A549 (cell line): ENCODE data around the gene UMOD. TPM values are rescaled to one million over a fixed set of nuclear protein-coding genes. Genes with fewer than 3 reads are reported as not detected.
A peak's percentile ranks its signal among the peaks of the same experiment; 100 is the strongest.

Source experiments
- ATAC-seq, 2 experiments: fragments of 200-7000 bp in 1 of 2; fragments of >200 bp in 1 of 2; cut with Nextera tagmentation in 1 of 2; cut with Tn5 transposase in 1 of 2; 3 replicates each; pipeline versions ENCODE4 v1.8.0 to v1.9.1; 2018 to 2020; ENCODE audit warnings: mild to moderate bottlenecking in 1 of 2, moderate library complexity in 1 of 2
- CTCF ChIA-PET: fragments of 300-600 bp; sonication (Branson Sonifier 250); formaldehyde crosslinking; extraction: SDS; loops from one replicate; lab custom pipeline; 2021; ENCODE audit warnings: antibody characterized with exemption, inconsistent platforms; lab: Yijun Ruan, JAX
- POLR2A ChIA-PET: fragments of 350-600 bp; formaldehyde crosslinking; extraction: SDS; loops from one replicate; lab custom pipeline; 2021; ENCODE audit warnings: antibody characterized with exemption, inconsistent platforms; lab: Yijun Ruan, JAX
- DNase-seq, 2 experiments: peaks; one replicate each; pipeline versions ENCODE4 v3.0.0 to v3.0.0-alpha.2; 2011 to 2016; ENCODE audit warnings: low read depth in 1 of 2, low spot score in 1 of 2
- FAIRE-seq: peaks from 2 replicates; lab custom pipeline; 2011; peaks lifted over from hg19 to GRCh38; lab: Jason Lieb, UNC
- H3K27ac ChIP-seq, 2 experiments: fragments of >200 bp; sonication (Bioruptor Twin); formaldehyde crosslinking; 3 replicates each; pipeline ENCODE4 v1.5.1; 2016 to 2017
- H3K4me1 ChIP-seq: fragments of >200 bp; sonication (Bioruptor Twin); formaldehyde crosslinking; 3 replicates; pipeline ENCODE4 v1.6.1; 2016
- H3K4me2 ChIP-seq: fragments of >200 bp; sonication (Bioruptor Twin); formaldehyde crosslinking; 3 replicates; pipeline ENCODE4 v1.6.1; 2016
- H3K4me3 ChIP-seq: fragments of >200 bp; sonication (Bioruptor Twin); formaldehyde crosslinking; 3 replicates; pipeline ENCODE4 v1.5.1; 2016
- H3K9me3 ChIP-seq: fragments of >200 bp; sonication (Bioruptor Twin); formaldehyde crosslinking; 3 replicates; pipeline ENCODE4 v1.6.1; 2016
- CTCF ChIP-seq: fragments of >200 bp; sonication (Bioruptor Twin); formaldehyde crosslinking; IDR thresholded peaks from 3 replicates; pipeline ENCODE4 v1.5.1; 2016
- EHF ChIP-seq: fragments of 250-450 bp; sonication (Bioruptor Pico); IDR thresholded peaks from 2 replicates; pipeline ENCODE4 v1.5.0; 2020; ENCODE audit warnings: mild to moderate bottlenecking
- ESRRA ChIP-seq: fragments of 150-350 bp; IDR thresholded peaks from 2 replicates; pipeline ENCODE4 v1.6.1; 2014; ENCODE audit warnings: mild to moderate bottlenecking, low read length, borderline replicate concordance
- FOSL2 ChIP-seq, 2 experiments: fragments of 450-650 bp in 1 of 2; fragments of >200 bp in 1 of 2; sonication (Bioruptor Twin) in 1 of 2; formaldehyde crosslinking; IDR thresholded peaks; 2 replicates each; pipeline versions ENCODE4 v1.5.0 to v1.6.1; 2016 to 2020; ENCODE audit warnings: mild to moderate bottlenecking in 1 of 2, moderate library complexity in 1 of 2
- HOXB5 ChIP-seq: fragments of 250-450 bp; sonication (Bioruptor Pico); IDR thresholded peaks from 2 replicates; pipeline ENCODE4 v1.5.0; 2020; ENCODE audit warnings: mild to moderate bottlenecking, moderate library complexity
- JUNB ChIP-seq: fragments of >200 bp; sonication (Bioruptor Twin); formaldehyde crosslinking; IDR thresholded peaks from 2 replicates; pipeline ENCODE4 v1.6.1; 2016
- KDM5A ChIP-seq: fragments of 200-600 bp; sonication (generic); IDR thresholded peaks from 2 replicates; pipeline ENCODE4 v1.6.1; 2016; ENCODE audit warnings: antibody characterized with exemption, mild to moderate bottlenecking
- MAX ChIP-seq: IDR thresholded peaks from 2 replicates; pipeline ENCODE4 v1.6.1; 2012
- MAZ ChIP-seq: fragments of 150-350 bp; IDR thresholded peaks from 2 replicates; pipeline ENCODE4 v1.6.1; 2014; ENCODE audit warnings: antibody characterized with exemption, low read depth, low read length, borderline replicate concordance
- NPAS2 ChIP-seq: fragments of 250-450 bp; sonication (Bioruptor Pico); IDR thresholded peaks from 2 replicates; pipeline ENCODE4 v1.8.0; 2022; ENCODE audit warnings: mild to moderate bottlenecking, moderate library complexity, borderline replicate concordance
- PHF8 ChIP-seq: fragments of 200-600 bp; sonication (generic); IDR thresholded peaks from 2 replicates; pipeline ENCODE4 v1.6.1; 2016; ENCODE audit warnings: low read depth, mild to moderate bottlenecking, antibody characterized with exemption, moderate library complexity, borderline replicate concordance
- RFX5 ChIP-seq: fragments of 450-650 bp; IDR thresholded peaks from 2 replicates; pipeline ENCODE4 v1.7.1; 2014; ENCODE audit warnings: antibody characterized with exemption, mild to moderate bottlenecking, moderate library complexity
- TFCP2L1 ChIP-seq: fragments of 250-450 bp; sonication (Bioruptor Pico); IDR thresholded peaks from 2 replicates; pipeline ENCODE4 v1.5.0; 2021; ENCODE audit warnings: mild to moderate bottlenecking
- TP53 ChIP-seq: fragments of 250-450 bp; sonication (Bioruptor Pico); IDR thresholded peaks from 2 replicates; pipeline ENCODE4 v1.5.0; 2021; ENCODE audit warnings: mild to moderate bottlenecking, moderate library complexity
- USF2 ChIP-seq: fragments of 450-650 bp; IDR thresholded peaks from 2 replicates; pipeline ENCODE4 v1.6.1; 2014; ENCODE audit warnings: antibody characterized with exemption
- ZC3H11A ChIP-seq: fragments of 450-650 bp; IDR thresholded peaks from 2 replicates; pipeline ENCODE4 v1.6.1; 2014; ENCODE audit warnings: antibody characterized with exemption, mild to moderate bottlenecking
- WGBS: methylation state at CpG from one replicate; pipeline ENCODE4 v1.1.6; 2017; ENCODE audit errors: missing lambda C conversion rate; 5-methylcytosine and 5-hydroxymethylcytosine counted together
- polyA plus RNA-seq, 4 experiments: library from polyadenylated mRNA; depleted of rRNA in 3 of 4; stranded (reverse); fragments of >200 nt; fragmentation: RNase III in 1 of 4; extraction: RNeasy Plus Mini Kit Qiagen cat#74134 plus additional on column Dnase treatment in 1 of 4; gene quantifications; 2 replicates in 3 of 4; 3 replicates in 1 of 4; pipeline ENCODE4 v1.2.3, GENCODE V29; 2011 to 2017

UMOD gene
- polyA plus RNA-seq, 2 of the 4 experiments (the other 2 are of a cell fraction): not detected

- ATAC-seq (no peak), DNase-seq (no peak), FAIRE-seq (no peak)
- H3K4me3 ChIP-seq: no peak overlapping the region
- TF ChIP-seq MAZ: no peak
- TF ChIP-seq TP53: no peak
- no peak for TF ChIP-seq HOXB5 (CRISPR knock-in tag)
- TF ChIP-seq TFCP2L1 (CRISPR knock-in tag): no peak
- TF ChIP-seq EHF (CRISPR knock-in tag): no peak
- no peak for TF ChIP-seq MAX
- TF ChIP-seq USF2: no peak
- TF ChIP-seq NPAS2 (CRISPR knock-in tag): no peak
- no peak for TF ChIP-seq JUNB
- no peak for TF ChIP-seq FOSL2 (IDR thresholded peaks at IDR 0.05)
- no peak for TF ChIP-seq FOSL2 (CRISPR knock-in tag; IDR thresholded peaks at IDR 0.05)
- H3K9me3 ChIP-seq: no peaks in the 10 kb centered on the region
- POLR2A ChIA-PET: no interaction called here
- no peak overlapping the region for H3K27ac ChIP-seq
- WGBS: 11% methylated on average over 5 of the region's 5 CpGs
- CTCF ChIA-PET: interaction anchor here (0.6 to 1.4 kb wide), 5 partner anchors 28 to 422 kb away, joined by 3 to 7 read pairs (median 3); no protein-coding TSS in a partner anchor
- no peak overlapping the region for H3K4me2 ChIP-seq
- no peaks in the 10 kb centered on the region for H3K4me1 ChIP-seq
Measured at GRCh38 chr16:20329392-20330138, 22.9 kb downstream of the UMOD start.

- ChIA-PET POLR2A (no interaction called here), CTCF (no interaction called here)
- DNase-seq: peak in 1 of 2 experiments; percentile 14
- no peaks in the 10 kb centered on the region for H3K4me1 ChIP-seq
- H3K27ac ChIP-seq: no peak within 1 kb of the TSS
- no peak for FAIRE-seq
- H3K9me3 ChIP-seq: no peaks in the 10 kb centered on the region
- WGBS: 6% methylated on average over 7 of the region's 7 CpGs
- ATAC-seq: peak; percentile 47 to 64; a peak in 4 of 6 replicates
- TF ChIP-seq ESRRA: no peak
- no peak for TF ChIP-seq ZC3H11A
- no peak for TF ChIP-seq CTCF
- H3K4me2 ChIP-seq: no peak within 1 kb of the TSS
- no peak within 1 kb of the TSS for H3K4me3 ChIP-seq
Measured at GRCh38 chr16:20327444-20328041, 25.0 kb downstream of the UMOD start, which contains the start of gene GP2. GP2 (minus strand) TSS chr16:20327513; CDS start chr16:20326431, 1,082 bp downstream.

- no peaks in the 10 kb centered on the region for H3K4me1 ChIP-seq
- H3K27ac ChIP-seq: no peak overlapping the region
- DNase-seq (no peak), ATAC-seq (no peak), FAIRE-seq (no peak)
- WGBS: 0% methylated on average over 3 of the region's 3 CpGs
- CTCF ChIA-PET: interaction anchor here (1.2 to 1.8 kb wide), 2 partner anchors 9 to 419 kb away, joined by 3 to 5 read pairs; no protein-coding TSS in a partner anchor
- TF ChIP-seq PHF8 (no peak), KDM5A (no peak), RFX5 (no peak)
- POLR2A ChIA-PET: no interaction called here
- H3K4me3 ChIP-seq: no peak overlapping the region
- no peak overlapping the region for H3K4me2 ChIP-seq
- no peaks in the 10 kb centered on the region for H3K9me3 ChIP-seq
Measured at GRCh38 chr16:20326321-20326720, 26.2 kb downstream of the UMOD start.
